Chondrocyte (in vitro differentiated cells): ENCODE measurements around the gene TMEM31. TPM values are rescaled to one million over a fixed set of nuclear protein-coding genes. Genes with fewer than 3 reads are reported as not detected.
"Not testable (repeated sequence)": the region's sequence is repeated elsewhere in the genome, so short reads cannot be mapped to it uniquely, and the experiment has no call there.

Experiments
- DNase-seq: peaks from one replicate; pipeline ENCODE4 v3.0.0; 2021; ENCODE audit warnings: mixed read lengths, low spot score
- H3K27ac Mint-ChIP-seq: one replicate; pipeline ENCODE4 v1.8.0; 2021; ENCODE audit warnings: mild to moderate bottlenecking, moderate library complexity, mixed read lengths; ENCODE audit not compliant: unreplicated experiment
- H3K27me3 Mint-ChIP-seq: 2 replicates; pipeline ENCODE4 v1.8.0; 2021; ENCODE audit warnings: low read depth, mixed read lengths
- H3K36me3 Mint-ChIP-seq: 2 replicates; pipeline ENCODE4 v1.8.0; 2021; ENCODE audit warnings: low read depth, mixed read lengths
- H3K4me1 Mint-ChIP-seq: 2 replicates; pipeline ENCODE4 v1.8.0; 2021; ENCODE audit warnings: low read depth, mild to moderate bottlenecking, mixed read lengths
- H3K4me3 Mint-ChIP-seq: one replicate; pipeline ENCODE4 v1.8.0; 2021; ENCODE audit warnings: mild to moderate bottlenecking, moderate library complexity, mixed read lengths; ENCODE audit not compliant: unreplicated experiment
- H3K9me3 Mint-ChIP-seq: 2 replicates; pipeline ENCODE4 v1.8.0; 2021; ENCODE audit warnings: low read depth, mixed read lengths
- CTCF ChIP-seq: fragments of 200-600 bp; sonication (generic); IDR thresholded peaks from 2 replicates; pipeline ENCODE4 v1.5.0; 2021; ENCODE audit warnings: antibody characterized with exemption, mild to moderate bottlenecking, moderate library complexity
- total RNA-seq: library from RNA; stranded (reverse); gene quantifications from 3 replicates; pipeline ENCODE4 v1.2.1, GENCODE V29; 2021

TMEM31 gene
- total RNA-seq, 1 donor from 2014 or later = not detected

GRCh38 chrX:103758555-103758954 lies 47.8 kb downstream of the TMEM31 start:
- TF ChIP-seq CTCF = no peak
- H3K4me3 Mint-ChIP-seq = no peak overlapping the region
- no peaks in the 10 kb centered on the region for H3K27me3 Mint-ChIP-seq
- no peaks in the 10 kb centered on the region for H3K4me1 Mint-ChIP-seq
- no peak overlapping the region for H3K27ac Mint-ChIP-seq
- DNase-seq = no peak
- H3K9me3 Mint-ChIP-seq = peaks cover 11% of the 10 kb centered on the region
- H3K36me3 Mint-ChIP-seq = peaks cover 2% of the 10 kb centered on the region

GRCh38 chrX:103763541-103763940 lies 52.8 kb downstream of the TMEM31 start:
- not testable (repeated sequence) for H3K4me3 Mint-ChIP-seq, DNase-seq, H3K4me1 Mint-ChIP-seq, H3K36me3 Mint-ChIP-seq, H3K27me3 Mint-ChIP-seq, H3K27ac Mint-ChIP-seq, H3K9me3 Mint-ChIP-seq

Other genes with a start within 250 kb of the TMEM31 start
- 0.41 to 0.56 TPM (median 0.45 TPM) in 3 replicates for gene RAB40A, start 191.4 kb upstream of the TMEM31 start, total RNA-seq
- gene TCEAL4, start 125.4 kb upstream of the TMEM31 start, total RNA-seq = 84.5 to 91.5 TPM (median 88.0 TPM) in 3 replicates
- gene TCEAL3, start 102.9 kb upstream of the TMEM31 start, total RNA-seq = 40.0 to 40.8 TPM (median 40.2 TPM) in 3 replicates
- gene TCEAL1, start 81.9 kb upstream of the TMEM31 start, total RNA-seq = 26.7 to 27.7 TPM (median 27.2 TPM) in 3 replicates
- 540 to 567 TPM (median 545 TPM) in 3 replicates for gene MORF4L2, start 24.2 kb upstream of the TMEM31 start, total RNA-seq
- 0.77 to 1.2 TPM (median 1.1 TPM) in 3 replicates for gene PLP1, start 65.9 kb downstream of the TMEM31 start, total RNA-seq
- 2.6 to 4.1 TPM (median 2.7 TPM) in 3 replicates for gene RAB9B, start 121.3 kb downstream of the TMEM31 start, total RNA-seq